Measurements from ENCODE around the gene KCTD8. TPM values are rescaled to one million over a fixed set of nuclear protein-coding genes. Genes with fewer than 3 reads are reported as not detected.
A peak's percentile ranks its signal among the peaks of the same experiment; 100 is the strongest.
"Not testable (repeated sequence)": the region's sequence is repeated elsewhere in the genome, so short reads cannot be mapped to it uniquely, and the experiment has no call there.

The KCTD8 gene
- total RNA-seq, 1 experiment from 2014 or later: 1.4 TPM

DNA sequence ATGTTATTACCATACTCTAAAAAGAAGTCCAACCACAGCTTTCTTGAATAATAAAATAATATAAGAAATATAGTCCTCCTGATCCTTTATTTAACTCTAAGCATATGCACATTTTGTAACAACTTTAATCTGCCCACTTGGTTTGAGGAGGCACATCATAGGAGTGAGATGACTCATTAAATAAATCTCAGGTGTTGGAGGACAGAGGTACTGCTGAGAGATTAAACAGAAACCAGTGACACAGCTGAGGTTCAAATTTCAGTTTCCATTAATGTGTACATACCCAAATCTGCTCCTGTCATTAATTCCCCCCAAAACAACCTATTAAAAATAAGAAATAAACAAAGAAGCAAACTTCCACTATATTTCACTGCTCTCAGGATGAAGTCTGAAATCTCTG lies 211.0 kb downstream of the KCTD8 start:
- Histone ChIP-seq H3K36me3 (replicated peaks; ENCODE audit: control insufficient read depth, insufficient read depth, low read length) (no peaks in the 10 kb centered on the region), H3K4me3 (ENCODE audit: insufficient read depth, low read depth, low read length) (no peak overlapping the region), H3K27me3 (ENCODE audit: control insufficient read depth, insufficient read depth, low read length) (no peaks in the 10 kb centered on the region)
- no peak for DNase-seq

DNA sequence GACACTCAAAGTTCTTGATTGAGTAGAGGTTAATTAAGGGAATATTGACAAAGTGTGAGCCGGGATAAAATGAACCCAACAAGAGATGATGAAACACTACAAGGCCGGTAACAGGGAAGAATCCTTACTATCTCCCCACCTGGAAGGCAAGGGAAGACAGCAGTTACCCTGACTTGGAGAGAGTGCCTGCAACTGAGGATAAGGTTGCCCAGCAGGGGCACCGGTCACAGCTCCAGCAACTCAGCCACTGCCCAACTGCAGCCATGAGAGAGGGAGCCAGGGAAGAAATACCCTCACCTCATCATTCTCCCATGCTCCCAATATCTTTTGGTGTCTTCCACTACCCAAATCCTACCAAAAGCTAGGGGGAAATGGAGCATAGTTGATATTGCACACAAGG lies 212.7 kb downstream of the KCTD8 start:
- peak; percentile 10 for DNase-seq
- no peak overlapping the region for H3K4me3 ChIP-seq (ENCODE audit: insufficient read depth, low read depth, low read length)

DNA sequence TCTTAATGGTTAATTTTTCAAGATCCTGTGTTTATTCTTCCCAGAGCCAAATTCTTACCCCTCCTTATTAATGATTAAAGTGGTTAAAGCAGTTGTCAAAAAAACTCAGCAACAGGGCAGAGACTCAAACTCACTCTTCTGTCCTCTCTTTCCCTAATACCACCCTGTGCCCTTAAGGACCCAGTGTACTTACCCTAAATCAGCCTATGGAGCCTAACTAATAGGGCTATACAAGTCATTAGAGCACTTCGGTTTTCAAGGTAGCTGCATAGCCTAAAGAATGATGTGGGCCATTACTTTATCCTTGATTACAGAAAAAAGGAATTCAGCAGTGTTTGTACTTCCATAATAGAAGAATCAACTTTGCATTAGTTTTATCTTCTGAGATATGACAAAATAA lies 216.3 kb downstream of the KCTD8 start:
- DNase-seq: no peak
- Histone ChIP-seq H3K36me3 (replicated peaks; ENCODE audit: control insufficient read depth, insufficient read depth, low read length) (no peaks in the 10 kb centered on the region), H3K27me3 (ENCODE audit: control insufficient read depth, insufficient read depth, low read length) (no peaks in the 10 kb centered on the region), H3K4me3 (ENCODE audit: insufficient read depth, low read depth, low read length) (no peak overlapping the region)

More for the DNA sequence above, 212.7 kb downstream of the KCTD8 start:
- Histone ChIP-seq H3K36me3 (replicated peaks; ENCODE audit: control insufficient read depth, insufficient read depth, low read length) (no peaks in the 10 kb centered on the region), H3K27me3 (ENCODE audit: control insufficient read depth, insufficient read depth, low read length) (no peaks in the 10 kb centered on the region)

DNA sequence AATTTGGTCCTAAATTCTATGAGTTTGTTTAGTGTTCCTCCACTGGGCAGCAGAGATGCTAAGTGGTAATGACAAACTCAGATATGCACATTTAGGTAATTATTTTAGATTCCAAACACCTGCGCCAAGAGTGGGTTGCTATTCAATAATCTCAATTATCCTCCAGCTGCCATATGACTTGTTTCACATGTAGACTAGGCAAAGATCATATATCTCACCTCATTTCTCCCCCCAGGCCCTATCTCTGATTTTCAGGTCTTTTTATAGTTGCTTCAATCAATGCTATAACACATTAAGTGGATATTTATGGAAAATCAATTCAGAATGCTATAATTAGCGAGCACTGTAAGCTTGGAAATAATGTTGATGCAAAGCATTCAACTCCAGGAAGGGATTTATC lies 217.6 kb downstream of the KCTD8 start:
- Histone ChIP-seq H3K36me3 (replicated peaks; ENCODE audit: control insufficient read depth, insufficient read depth, low read length) (no peaks in the 10 kb centered on the region), H3K4me3 (ENCODE audit: insufficient read depth, low read depth, low read length) (no peak overlapping the region), H3K27me3 (ENCODE audit: control insufficient read depth, insufficient read depth, low read length) (no peaks in the 10 kb centered on the region)
- no peak for DNase-seq

DNA sequence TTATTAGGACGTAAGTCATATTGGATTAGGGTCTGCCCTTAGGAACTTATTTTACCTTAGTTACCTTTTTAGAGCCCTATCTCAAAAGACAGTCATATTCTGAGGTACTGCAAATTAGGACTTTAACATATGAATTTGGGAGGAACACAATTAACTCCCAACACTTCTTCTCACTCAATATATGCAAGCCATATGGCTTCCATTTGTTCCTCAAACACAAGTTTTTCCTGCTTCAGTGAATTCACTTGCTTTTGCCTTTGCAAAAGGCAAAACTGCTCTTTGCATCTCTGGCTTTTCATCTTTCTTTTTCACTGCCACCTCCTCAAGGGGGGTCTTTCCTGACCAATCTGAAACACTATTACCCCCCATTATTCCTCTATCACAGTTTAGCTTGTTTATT lies 220.3 kb downstream of the KCTD8 start:
- Histone ChIP-seq H3K36me3 (replicated peaks; ENCODE audit: control insufficient read depth, insufficient read depth, low read length) (no peaks in the 10 kb centered on the region), H3K27me3 (ENCODE audit: control insufficient read depth, insufficient read depth, low read length) (no peaks in the 10 kb centered on the region), H3K4me3 (ENCODE audit: insufficient read depth, low read depth, low read length) (no peak overlapping the region)
- no peak for DNase-seq

DNA sequence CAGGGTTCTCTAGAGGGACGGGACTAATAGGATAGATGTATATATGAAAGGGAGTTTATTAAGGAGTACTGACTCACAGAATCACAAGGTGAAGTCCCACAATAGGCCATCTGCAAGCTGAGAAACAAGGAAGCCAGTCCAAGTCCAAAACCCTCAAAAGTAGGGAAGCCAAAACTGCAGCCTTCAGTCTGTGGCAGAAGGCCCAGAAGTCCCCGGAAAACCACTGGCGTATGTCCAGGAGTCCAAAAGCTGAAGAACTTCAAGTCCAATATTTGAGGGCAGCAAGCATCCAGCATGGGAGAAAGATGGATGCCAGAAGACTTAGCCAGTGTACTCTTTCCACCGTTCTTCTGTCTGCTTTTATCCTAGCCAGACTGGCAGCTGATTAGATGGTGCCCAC lies 227.2 kb downstream of the KCTD8 start:
- DNase-seq: no peak
- no peaks in the 10 kb centered on the region for H3K36me3 ChIP-seq (replicated peaks; ENCODE audit: control insufficient read depth, insufficient read depth, low read length)
- H3K4me3 ChIP-seq (ENCODE audit: insufficient read depth, low read depth, low read length): no peak overlapping the region
- no peaks in the 10 kb centered on the region for H3K27me3 ChIP-seq (ENCODE audit: control insufficient read depth, insufficient read depth, low read length)

DNA sequence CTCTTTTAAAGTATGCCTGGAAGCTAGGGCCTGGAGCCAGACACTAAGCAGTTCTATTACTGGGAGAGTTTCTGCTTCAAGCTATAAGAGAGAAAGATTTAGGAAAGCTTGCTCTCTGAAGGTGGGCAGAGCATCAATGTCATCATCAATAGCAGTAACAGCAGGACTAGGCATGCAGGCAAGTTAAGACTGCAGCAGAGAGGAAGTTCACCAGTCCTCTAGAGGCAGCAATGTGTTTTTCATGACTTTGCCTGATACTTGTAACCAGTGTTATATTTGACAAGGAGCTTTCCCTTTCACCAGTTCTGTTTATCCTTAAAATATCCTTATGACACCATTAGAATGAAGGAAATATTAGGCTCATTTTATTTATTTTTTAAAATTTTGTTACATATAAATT lies 237.9 kb downstream of the KCTD8 start:
- DNase-seq: peak; percentile 42
- no peaks in the 10 kb centered on the region for H3K36me3 ChIP-seq (replicated peaks; ENCODE audit: control insufficient read depth, insufficient read depth, low read length)
- H3K4me3 ChIP-seq (ENCODE audit: insufficient read depth, low read depth, low read length): no peak overlapping the region

DNA sequence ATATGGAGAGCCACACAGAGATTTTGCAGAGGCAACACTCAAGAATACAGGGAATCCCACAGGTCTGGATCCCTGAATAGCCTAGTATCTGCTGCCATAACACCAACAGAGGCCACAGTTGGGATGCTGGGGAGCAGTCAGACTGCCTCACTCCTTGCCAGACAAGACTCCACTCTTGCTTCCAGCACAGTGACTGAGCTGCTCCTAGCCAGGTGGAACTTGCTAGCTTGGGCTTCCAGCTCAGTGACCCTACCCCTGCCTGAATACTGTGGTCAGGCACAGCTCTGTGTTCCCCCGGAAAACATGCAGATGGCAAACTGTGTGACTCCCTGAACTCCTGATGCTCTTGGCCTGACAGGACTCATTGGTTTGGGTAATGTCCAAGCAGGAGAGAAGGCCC lies 251.8 kb downstream of the KCTD8 start:
- no peaks in the 10 kb centered on the region for H3K27me3 ChIP-seq (ENCODE audit: control insufficient read depth, insufficient read depth, low read length)
- DNase-seq: no peak
- H3K4me3 ChIP-seq (ENCODE audit: insufficient read depth, low read depth, low read length): no peak overlapping the region
- H3K36me3 ChIP-seq (replicated peaks; ENCODE audit: control insufficient read depth, insufficient read depth, low read length): no peaks in the 10 kb centered on the region

More for the DNA sequence above, 237.9 kb downstream of the KCTD8 start:
- no peaks in the 10 kb centered on the region for H3K27me3 ChIP-seq (ENCODE audit: control insufficient read depth, insufficient read depth, low read length)

DNA sequence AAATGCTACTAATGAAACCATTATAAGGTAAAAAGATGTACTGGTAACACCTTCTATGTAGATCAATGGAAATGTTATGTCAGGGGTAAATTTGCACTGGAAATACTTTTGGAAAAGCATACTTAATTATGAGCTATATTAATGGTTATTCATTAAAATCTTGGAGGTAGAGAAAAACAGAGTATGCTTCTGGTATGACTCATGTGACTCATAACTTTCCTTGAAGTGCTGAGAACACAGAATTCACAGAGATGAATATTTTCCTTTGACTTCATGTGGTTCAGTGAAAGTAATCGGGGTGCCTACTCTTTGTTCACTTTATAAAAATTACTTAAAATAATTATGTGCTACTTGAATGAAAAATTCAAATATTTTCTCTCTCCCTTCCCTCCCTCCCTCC lies 254.2 kb downstream of the KCTD8 start:
- no peaks in the 10 kb centered on the region for H3K27me3 ChIP-seq (ENCODE audit: control insufficient read depth, insufficient read depth, low read length)
- no peak for DNase-seq
- H3K36me3 ChIP-seq (replicated peaks; ENCODE audit: control insufficient read depth, insufficient read depth, low read length): no peaks in the 10 kb centered on the region
- no peak overlapping the region for H3K4me3 ChIP-seq (ENCODE audit: insufficient read depth, low read depth, low read length)

DNA sequence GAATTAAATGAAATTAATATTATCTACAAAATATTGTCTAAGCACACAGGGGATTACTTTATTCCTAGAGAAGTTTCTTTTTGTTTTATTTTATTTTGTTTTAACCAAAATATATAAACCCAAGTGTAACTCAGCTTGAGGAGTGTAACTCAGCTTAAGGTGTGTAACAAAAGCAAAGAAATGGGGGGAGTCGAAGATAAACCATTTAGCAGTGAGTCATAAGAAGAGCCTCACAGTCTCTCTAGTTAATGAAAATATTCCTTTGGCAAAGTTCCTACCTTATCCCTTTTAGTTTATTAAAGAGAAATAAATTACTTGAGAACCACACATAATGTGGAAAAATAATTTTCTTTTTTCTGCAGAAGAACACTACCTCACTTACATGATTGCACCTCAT lies 261.8 kb downstream of the KCTD8 start:
- Histone ChIP-seq H3K36me3 (replicated peaks; ENCODE audit: control insufficient read depth, insufficient read depth, low read length) (no peaks in the 10 kb centered on the region), H3K27me3 (ENCODE audit: control insufficient read depth, insufficient read depth, low read length) (no peaks in the 10 kb centered on the region), H3K4me3 (ENCODE audit: insufficient read depth, low read depth, low read length) (no peak overlapping the region)
- DNase-seq: no peak

DNA sequence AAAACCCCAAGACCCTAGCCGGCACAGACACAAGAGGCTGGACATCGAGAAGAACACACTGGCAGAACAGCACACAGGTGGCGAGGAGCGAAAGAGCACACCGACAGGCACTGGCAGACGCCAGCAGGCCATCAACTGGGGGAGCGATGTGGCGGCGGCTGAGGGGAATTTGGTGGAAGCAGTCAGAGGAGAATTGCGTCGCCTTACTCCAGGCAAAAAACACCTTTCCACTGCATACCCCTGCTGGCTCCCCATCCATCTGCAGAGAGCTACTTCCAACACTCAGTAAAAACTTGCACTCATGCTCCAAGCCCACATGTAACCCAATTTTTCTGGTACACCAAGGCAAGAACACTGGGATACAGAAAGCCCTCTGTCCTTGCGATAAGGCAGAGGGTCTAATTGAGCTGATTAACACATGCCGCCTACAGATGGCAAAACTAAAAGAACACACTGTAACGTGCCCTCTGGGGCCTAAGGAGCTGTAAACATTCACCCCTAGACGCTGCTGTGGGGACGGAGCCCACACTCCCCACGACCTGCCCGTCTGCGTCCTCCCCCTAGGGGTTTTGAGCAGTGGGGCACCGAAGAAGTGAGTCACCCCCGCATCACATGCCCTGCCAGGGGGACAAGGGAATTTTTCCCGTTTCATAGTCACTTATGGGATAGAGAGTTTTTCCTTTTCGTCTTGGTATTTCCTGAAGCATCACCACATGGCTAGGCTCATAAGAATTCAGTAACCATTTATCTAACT lies 262.3 kb downstream of the KCTD8 start:
- no peak overlapping the region for H3K4me3 ChIP-seq (ENCODE audit: insufficient read depth, low read depth, low read length)
- no peak for DNase-seq
- H3K36me3 ChIP-seq (replicated peaks; ENCODE audit: control insufficient read depth, insufficient read depth, low read length): no peaks in the 10 kb centered on the region
- no peaks in the 10 kb centered on the region for H3K27me3 ChIP-seq (ENCODE audit: control insufficient read depth, insufficient read depth, low read length)

DNA sequence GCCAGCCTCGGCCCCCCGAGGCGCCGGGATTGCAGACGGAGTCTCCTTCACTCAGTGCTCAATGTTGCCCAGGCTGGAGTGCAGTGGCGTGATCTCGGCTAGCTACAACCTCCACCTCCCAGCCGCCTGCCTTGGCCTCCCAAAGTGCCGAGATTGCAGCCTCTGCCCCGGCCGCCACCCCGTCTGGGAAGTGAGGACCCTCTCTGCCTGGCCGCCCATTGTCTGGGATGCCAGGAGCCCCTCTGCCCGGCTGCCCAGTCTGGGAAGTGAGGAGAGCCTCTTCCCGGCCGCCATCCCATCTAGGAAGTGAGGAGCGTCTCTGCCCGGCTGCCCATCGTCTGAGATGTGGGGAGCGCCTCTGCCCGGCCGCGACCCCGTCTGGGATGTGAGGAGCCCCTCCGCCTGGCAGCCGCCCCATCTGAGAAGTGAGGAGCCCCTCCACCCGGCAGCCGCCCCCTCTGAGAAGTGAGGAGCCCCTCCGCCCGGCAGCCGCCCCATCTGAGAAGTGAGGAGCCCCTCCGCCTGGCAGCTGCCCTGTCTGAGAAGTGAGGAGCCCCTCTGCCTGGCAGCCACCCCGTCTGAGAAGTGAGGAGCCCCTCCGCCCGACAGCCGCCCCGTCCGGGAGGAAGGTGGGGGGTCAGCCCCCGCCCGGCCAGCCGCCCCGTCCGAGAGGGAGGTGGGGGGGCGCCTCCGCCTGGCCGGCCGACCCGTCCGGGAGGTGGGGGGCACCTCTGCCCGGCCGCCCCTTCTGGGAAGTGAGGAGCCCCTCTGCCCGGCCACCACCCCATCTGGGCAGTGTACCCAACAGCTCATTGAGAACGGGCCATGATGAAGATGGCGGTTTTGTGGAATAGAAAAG lies 266.9 kb downstream of the KCTD8 start:
- H3K4me3 ChIP-seq (ENCODE audit: insufficient read depth, low read depth, low read length); H3K36me3 ChIP-seq (replicated peaks; ENCODE audit: control insufficient read depth, insufficient read depth, low read length); DNase-seq; H3K27me3 ChIP-seq (ENCODE audit: control insufficient read depth, insufficient read depth, low read length): not testable (repeated sequence)

DNA sequence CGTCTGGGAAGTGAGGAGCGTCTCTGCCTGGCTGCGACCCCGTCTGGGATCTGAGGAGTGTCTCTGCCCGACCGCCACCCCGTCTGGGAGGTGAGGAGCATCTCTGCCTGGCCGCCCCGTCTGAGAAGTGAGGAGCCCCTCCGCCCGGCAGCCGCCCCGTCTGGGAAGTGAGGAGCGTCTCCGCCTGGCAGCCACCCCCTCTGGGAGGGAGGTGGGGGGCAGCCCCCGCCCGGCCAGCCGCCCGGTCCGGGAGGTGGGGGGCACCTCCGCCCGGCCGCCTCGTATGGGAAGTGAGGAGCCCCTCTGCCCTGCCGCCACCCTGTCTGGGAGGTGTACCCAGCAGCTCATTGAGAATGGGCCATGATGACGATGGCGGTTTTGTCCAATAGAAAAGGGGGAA lies 280.8 kb downstream of the KCTD8 start:
- not testable (repeated sequence) for H3K36me3 ChIP-seq (replicated peaks; ENCODE audit: control insufficient read depth, insufficient read depth, low read length); DNase-seq; H3K27me3 ChIP-seq (ENCODE audit: control insufficient read depth, insufficient read depth, low read length); H3K4me3 ChIP-seq (ENCODE audit: insufficient read depth, low read depth, low read length)

DNA sequence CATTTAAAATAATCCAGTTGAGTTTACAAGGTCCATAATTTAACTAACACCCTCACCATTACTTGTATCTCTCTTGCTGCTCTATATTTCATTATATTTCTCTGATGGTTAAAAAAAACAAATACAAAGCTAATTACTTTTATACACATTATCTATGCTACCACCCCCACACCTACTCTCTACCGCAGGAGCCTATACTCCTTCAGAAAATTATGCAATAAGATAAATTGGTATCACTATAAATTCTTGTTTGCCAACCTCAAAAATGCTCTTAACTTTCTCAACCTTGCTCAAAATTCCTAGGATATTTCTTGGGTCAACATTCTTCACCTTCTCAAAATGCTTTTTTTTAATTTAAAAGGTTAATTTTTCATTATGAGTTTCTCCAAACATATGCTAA lies 282.7 kb downstream of the KCTD8 start:
- H3K27me3 ChIP-seq (ENCODE audit: control insufficient read depth, insufficient read depth, low read length): no peaks in the 10 kb centered on the region
- no peak for DNase-seq
- no peaks in the 10 kb centered on the region for H3K36me3 ChIP-seq (replicated peaks; ENCODE audit: control insufficient read depth, insufficient read depth, low read length)
- H3K4me3 ChIP-seq (ENCODE audit: insufficient read depth, low read depth, low read length): no peak overlapping the region

DNA sequence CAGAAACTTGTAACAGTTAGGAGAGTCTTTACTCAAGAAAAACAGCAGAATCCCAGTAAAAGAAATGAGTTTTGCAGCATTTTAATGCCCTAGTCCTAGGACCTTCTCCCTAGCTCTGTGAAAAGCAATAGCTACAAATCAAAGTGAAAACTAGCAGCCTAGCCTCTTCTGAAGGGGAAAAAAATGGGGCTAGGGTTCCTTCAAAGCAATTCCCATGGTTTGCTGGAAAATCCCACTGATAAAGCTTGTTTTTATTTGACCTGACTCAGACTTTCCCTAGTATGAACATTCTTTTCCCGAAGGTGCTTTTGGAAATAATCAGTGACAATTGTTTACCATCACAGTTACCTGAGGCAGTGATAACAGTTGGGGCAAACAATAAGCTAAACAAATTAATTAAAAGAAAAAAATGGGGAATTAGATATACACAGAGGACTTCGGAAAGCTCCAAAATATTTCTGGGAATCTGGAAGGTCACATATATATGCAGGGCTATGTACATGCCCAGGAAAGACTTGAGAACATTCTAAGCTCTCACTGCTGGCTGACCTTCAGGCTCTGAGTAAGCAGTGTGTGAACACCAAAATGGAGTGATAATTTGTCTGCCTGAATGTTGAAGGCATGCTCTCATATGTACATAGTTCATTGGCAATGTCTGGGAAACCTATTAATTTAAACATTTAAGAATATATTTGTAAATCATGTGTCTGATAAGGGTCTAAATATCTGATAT lies 285.9 kb downstream of the KCTD8 start:
- no peak overlapping the region for H3K4me3 ChIP-seq (ENCODE audit: insufficient read depth, low read depth, low read length)
- no peaks in the 10 kb centered on the region for H3K36me3 ChIP-seq (replicated peaks; ENCODE audit: control insufficient read depth, insufficient read depth, low read length)
- DNase-seq: no peak
- no peaks in the 10 kb centered on the region for H3K27me3 ChIP-seq (ENCODE audit: control insufficient read depth, insufficient read depth, low read length)

Measured in H7 (cell line).